GM12864 (cell line): ENCODE measurements around the gene FOXR1.
"Not testable (repeated sequence)": the region's sequence is repeated elsewhere in the genome, so short reads cannot be mapped to it uniquely, and the experiment has no call there.

Experiments
- DNase-seq: peaks from one replicate; pipeline ENCODE4 v3.0.0-alpha.2; 2011; ENCODE audit warnings: low read depth
- H3K4me3 ChIP-seq: 2 replicates; pipeline ENCODE4 v1.5.1; 2011; ENCODE audit warnings: mild to moderate bottlenecking, low read depth, low read length, control low read depth
- CTCF ChIP-seq: IDR thresholded peaks from 2 replicates; pipeline ENCODE4 v1.5.1; 2011; ENCODE audit warnings: low read depth, mild to moderate bottlenecking, moderate library complexity, low read length, control low read depth, inconsistent platforms; ENCODE audit errors: missing control alignments

FOXR1 gene

DNA sequence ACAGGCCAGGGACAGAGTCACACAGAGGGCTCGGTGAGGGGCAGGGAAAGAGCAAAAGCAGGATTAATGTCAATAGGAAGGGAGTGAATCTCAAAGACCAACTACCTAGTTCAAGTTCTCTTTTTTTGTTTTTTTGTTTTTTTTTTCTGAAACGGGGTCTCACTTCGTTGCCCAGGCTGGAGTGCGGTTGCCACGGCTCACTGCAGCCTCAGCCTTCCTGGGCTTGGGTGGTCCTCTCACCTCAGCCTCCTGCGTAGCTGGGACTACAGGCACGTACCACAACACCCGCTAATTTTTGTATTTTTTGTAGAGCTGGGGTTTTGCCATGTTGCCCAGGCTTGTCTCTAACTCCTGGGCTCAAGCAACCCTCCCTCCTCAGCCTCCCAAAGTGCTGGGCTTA is 36.2 kb upstream of the FOXR1 start:
- TF ChIP-seq CTCF = no peak
- no peak for DNase-seq
- H3K4me3 ChIP-seq = no peak overlapping the region

DNA sequence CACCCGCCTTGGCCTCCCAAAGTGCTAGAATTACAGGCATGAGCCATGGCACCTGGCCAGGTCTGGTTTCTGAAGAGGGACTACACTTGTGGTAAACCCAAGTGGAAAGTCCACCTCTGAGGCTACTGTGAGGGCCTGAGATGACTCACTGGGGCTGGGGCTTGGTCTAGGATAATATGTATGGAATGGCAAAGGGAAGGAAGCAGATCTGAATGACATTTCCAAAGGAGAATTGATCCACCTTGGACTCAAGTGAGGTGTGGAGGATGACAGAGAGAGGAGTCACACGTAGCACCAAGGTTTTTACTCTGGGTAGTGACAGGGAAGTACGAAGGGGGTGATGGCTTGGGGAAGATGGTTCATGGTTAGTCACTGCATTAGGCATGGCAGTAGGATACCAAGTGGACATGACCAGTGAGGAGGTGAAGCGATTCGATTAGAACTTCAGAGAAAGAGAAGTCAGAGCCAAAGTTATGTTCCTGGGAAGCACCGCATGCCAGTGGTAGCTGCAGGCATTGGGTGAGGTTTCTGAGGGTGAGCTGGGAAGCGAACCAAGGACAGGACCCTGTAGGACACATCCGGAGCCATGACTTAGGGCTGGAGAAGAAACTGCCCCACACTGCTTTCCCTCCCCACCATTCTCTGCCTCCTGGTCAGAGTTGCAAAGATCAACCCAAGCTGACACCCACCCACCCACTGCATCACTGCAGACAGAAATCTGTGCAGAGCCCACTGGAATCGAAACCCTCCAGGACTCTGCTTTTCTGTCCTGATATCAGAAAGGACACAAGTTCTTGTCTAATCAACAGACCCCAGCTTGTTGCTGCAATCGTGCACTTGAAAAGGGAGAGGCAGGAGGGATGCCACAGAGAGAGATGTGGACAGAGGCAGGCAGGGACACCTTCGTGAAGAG is 32.8 kb upstream of the FOXR1 start:
- DNase-seq = no peak
- no peak overlapping the region for H3K4me3 ChIP-seq
- no peak for TF ChIP-seq CTCF

DNA sequence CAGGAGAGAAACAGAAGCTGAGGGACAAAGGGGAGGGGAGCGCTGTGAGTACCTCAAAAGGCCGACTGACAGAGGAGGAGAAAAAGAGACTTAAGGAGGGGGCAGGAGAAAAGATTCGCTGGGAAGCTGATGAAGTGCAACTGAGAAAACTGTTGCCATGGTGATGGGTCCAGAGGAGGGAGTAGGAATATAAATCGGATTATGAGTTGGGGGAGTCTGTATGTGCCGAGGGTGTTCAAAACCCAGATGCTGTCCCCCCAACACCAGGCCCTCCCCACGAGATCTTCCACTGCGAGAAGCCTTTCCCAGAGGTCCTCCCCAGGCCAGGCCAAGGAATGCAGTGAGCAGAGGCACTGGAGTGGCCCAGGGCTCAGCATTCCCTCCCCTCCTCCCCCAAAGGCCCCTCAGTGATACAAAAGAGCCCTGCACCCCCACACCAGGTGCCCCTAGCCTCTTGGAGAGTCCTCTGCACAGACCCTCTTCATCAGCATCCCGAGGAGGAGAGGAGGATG is 32.1 kb upstream of the FOXR1 start:
- no peak for DNase-seq
- TF ChIP-seq CTCF = no peak
- H3K4me3 ChIP-seq = no peak overlapping the region

DNA sequence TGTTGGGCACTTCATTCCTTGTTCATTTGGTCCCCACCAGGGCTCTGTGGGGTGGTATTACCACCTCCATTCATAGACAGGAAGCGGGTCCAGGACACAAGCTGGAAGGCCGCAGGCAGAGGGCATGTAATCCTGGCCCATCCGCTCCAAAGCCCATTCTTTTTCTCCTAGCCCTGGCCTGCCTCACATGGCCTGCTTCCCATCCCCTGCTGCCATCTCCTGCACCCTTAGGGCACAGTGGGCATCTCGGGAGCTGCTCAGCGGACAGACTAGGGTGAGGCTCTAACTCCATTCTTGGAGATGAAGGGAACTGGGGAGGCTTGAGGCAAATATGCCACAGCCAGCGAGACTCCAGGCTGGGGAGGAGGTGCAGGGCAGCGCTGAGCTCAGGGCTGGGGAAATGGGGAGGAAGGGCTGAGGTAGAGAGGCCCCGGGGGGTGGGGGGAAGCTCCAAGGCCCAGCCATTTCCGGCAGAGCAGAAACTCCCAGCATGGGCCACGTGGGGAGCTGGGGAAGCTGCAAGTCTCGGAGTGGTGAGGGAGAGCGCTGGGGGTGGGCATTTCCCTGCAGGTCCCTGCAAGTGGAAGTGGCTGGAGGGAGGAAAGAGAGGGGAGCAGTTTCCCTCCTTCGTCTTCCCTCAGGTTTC is 31.5 kb upstream of the FOXR1 start:
- TF ChIP-seq CTCF = no peak
- DNase-seq = no peak
- no peak overlapping the region for H3K4me3 ChIP-seq

- H3K4me3 ChIP-seq = no peak overlapping the region
- DNase-seq = no peak
- no peak for TF ChIP-seq CTCF
These were observed 24.5 kb upstream of the FOXR1 start for GRCh38 chr11:118947091-118947490.

- no peak overlapping the region for H3K4me3 ChIP-seq
- no peak for TF ChIP-seq CTCF
- DNase-seq = no peak
These were observed 23.6 kb upstream of the FOXR1 start for GRCh38 chr11:118948000-118948399.

DNA sequence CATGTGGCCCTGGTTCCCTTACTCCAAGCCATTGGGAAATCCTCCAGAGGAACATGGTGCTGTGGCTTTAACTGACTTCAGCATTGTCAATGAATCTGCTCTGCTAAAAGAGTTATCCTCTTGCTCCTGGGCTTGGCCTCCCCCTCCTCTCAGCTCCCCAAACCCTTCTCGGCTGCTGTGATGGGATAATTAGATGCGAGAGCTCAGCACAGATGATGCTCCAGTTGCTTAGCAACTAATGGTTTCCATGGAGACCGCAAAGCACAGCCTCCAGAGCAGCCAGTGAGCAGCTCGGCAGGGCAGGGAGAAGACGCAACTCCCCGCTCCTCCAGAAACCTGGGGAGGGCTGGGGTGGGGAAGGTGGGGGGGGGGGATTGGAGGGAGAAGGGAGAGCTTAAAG is 18.3 kb upstream of the FOXR1 start:
- TF ChIP-seq CTCF = no peak
- no peak overlapping the region for H3K4me3 ChIP-seq
- no peak for DNase-seq

DNA sequence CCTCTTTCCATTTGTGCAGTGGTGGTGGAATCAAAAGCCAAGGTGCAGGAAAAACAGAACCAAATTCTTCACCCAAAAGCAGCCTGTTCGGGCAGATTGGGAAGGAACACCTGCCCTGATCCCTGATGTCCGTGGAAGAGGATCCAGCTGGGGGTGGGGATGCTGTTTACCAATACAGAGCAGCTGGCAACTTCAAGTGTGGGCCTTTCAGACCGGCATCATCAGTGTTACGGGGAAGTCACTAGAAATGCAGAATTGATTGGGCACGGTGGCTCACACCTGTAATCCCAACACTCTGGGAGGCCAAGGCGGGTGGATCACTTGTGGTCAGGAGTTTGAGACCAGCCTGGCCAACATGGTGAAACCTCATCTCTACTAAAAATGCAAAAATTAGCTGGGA is 17.6 kb upstream of the FOXR1 start:
- not testable (repeated sequence) for DNase-seq, H3K4me3 ChIP-seq
